IMR-90 (cell line): ENCODE measurements around the gene IQCM. TPM values are rescaled to one million over a fixed set of nuclear protein-coding genes. Genes with fewer than 3 reads are reported as not detected.

Source experiments
- ATAC-seq: fragments of 200-7000 bp; cut with Tn5 transposase; 2 replicates; pipeline ENCODE4 v1.9.1; 2020; ENCODE audit warnings: low read depth, mild to moderate bottlenecking, moderate library complexity
- BruUV-seq: library from RNA; stranded (reverse); fragments of 400-500 nt; replicated peaks from 2 replicates; lab custom pipeline; 2021; lab: Mats Ljungman, UMichigan
- CTCF ChIA-PET: fragments of 300-600 bp; formaldehyde crosslinking; extraction: SDS; loops from one replicate; lab custom pipeline; 2021; ENCODE audit warnings: antibody characterized with exemption; lab: Yijun Ruan, JAX
- POLR2A ChIA-PET: fragments of 300-600 bp; sonication (Branson Sonifier 250); formaldehyde crosslinking; loops from one replicate; lab custom pipeline; 2022; ENCODE audit warnings: antibody characterized with exemption; ENCODE audit not compliant: unreplicated experiment; lab: Charles Lee
- DNase-seq: peaks from one replicate; pipeline ENCODE4 v3.0.0; 2013
- H2AFZ ChIP-seq: replicated peaks from 2 replicates; pipeline ENCODE3; 2013; ENCODE audit warnings: low read length, mild to moderate bottlenecking; ENCODE audit not compliant: poor library complexity
- H2AK5ac ChIP-seq: 2 replicates; pipeline ENCODE4 v1.6.1; 2013; ENCODE audit warnings: low read depth, low read length, inconsistent platforms
- H2AK9ac ChIP-seq: replicated peaks from 2 replicates; pipeline ENCODE3; 2013; ENCODE audit warnings: mild to moderate bottlenecking, low read depth, low read length, moderate library complexity; ENCODE audit not compliant: poor library complexity
- H2BK120ac ChIP-seq: 2 replicates; pipeline ENCODE4 v1.6.1; 2013; ENCODE audit warnings: low read depth, low read length, inconsistent platforms
- H2BK15ac ChIP-seq: 3 replicates; pipeline ENCODE4 v1.6.1; 2013; ENCODE audit warnings: low read depth, low read length, inconsistent platforms
- H2BK20ac ChIP-seq: 2 replicates; pipeline ENCODE4 v1.6.1; 2013; ENCODE audit warnings: low read depth, mild to moderate bottlenecking, inconsistent platforms, low read length, moderate library complexity
- H2BK5ac ChIP-seq: 2 replicates; pipeline ENCODE4 v1.6.1; 2013; ENCODE audit warnings: mild to moderate bottlenecking, low read depth, low read length, inconsistent platforms; ENCODE audit not compliant: poor library complexity, severe bottlenecking
- H3K14ac ChIP-seq: replicated peaks from 2 replicates; pipeline ENCODE4 v1.6.1; 2013; ENCODE audit warnings: low read depth, low read length, inconsistent platforms
- H3K18ac ChIP-seq: 2 replicates; pipeline ENCODE4 v1.6.1; 2013; ENCODE audit warnings: low read depth, low read length, control low read depth
- H3K23ac ChIP-seq: 2 replicates; pipeline ENCODE4 v1.6.1; 2013; ENCODE audit warnings: low read depth, low read length, inconsistent platforms
- H3K27ac ChIP-seq: 2 replicates; pipeline ENCODE4 v1.5.1; 2013; ENCODE audit warnings: mild to moderate bottlenecking, control low read depth, low read length; ENCODE audit not compliant: insufficient read depth
- H3K27me3 ChIP-seq: 2 replicates; pipeline ENCODE4 v1.6.1; 2013; ENCODE audit warnings: low read length; ENCODE audit not compliant: control insufficient read depth, insufficient read depth
- H3K36me3 ChIP-seq: 2 replicates; pipeline ENCODE4 v1.6.1; 2013; ENCODE audit warnings: low read length, mixed read lengths; ENCODE audit not compliant: control insufficient read depth, insufficient read depth
- H3K4ac ChIP-seq: 2 replicates; pipeline ENCODE4 v1.6.1; 2013; ENCODE audit warnings: low read depth, low read length, inconsistent platforms
- H3K4me1 ChIP-seq: 2 replicates; pipeline ENCODE4 v1.6.1; 2013; ENCODE audit warnings: low read length, mixed read lengths; ENCODE audit not compliant: control insufficient read depth, insufficient read depth
- H3K4me2 ChIP-seq: 2 replicates; pipeline ENCODE4 v1.6.1; 2013; ENCODE audit warnings: low read depth, mild to moderate bottlenecking, control low read depth, low read length, moderate library complexity
- H3K4me3 ChIP-seq: 2 replicates; pipeline ENCODE4 v1.5.1; 2013; ENCODE audit warnings: low read depth, mild to moderate bottlenecking, control low read depth, low read length, moderate library complexity; ENCODE audit not compliant: insufficient read depth
- H3K56ac ChIP-seq: 2 replicates; pipeline ENCODE4 v1.6.1; 2013; ENCODE audit warnings: low read length, inconsistent platforms; ENCODE audit not compliant: insufficient read depth; ENCODE audit errors: extremely low read depth
- H3K79me1 ChIP-seq, 2 experiments: 2 replicates each; pipeline ENCODE4 v1.6.1; 2013; ENCODE audit warnings: low read length in 2 of 2, inconsistent platforms in 1 of 2, low read depth in 1 of 2
- H3K9ac ChIP-seq: 2 replicates; pipeline ENCODE4 v1.6.1; 2013; ENCODE audit warnings: low read depth, low read length, control low read depth
- H3K9me1 ChIP-seq: 2 replicates; pipeline ENCODE4 v1.6.1; 2013; ENCODE audit warnings: low read length, inconsistent platforms; ENCODE audit not compliant: insufficient read depth
- H3K9me3 ChIP-seq: 2 replicates; pipeline ENCODE4 v1.6.1; 2013; ENCODE audit warnings: low read length; ENCODE audit not compliant: control insufficient read depth, insufficient read depth
- H4K20me1 ChIP-seq: 2 replicates; pipeline ENCODE4 v1.6.1; 2013; ENCODE audit warnings: low read length, inconsistent platforms; ENCODE audit not compliant: insufficient read depth
- H4K5ac ChIP-seq: 2 replicates; pipeline ENCODE4 v1.6.1; 2013; ENCODE audit warnings: mild to moderate bottlenecking, low read depth, low read length, control low read depth
- H4K8ac ChIP-seq, 2 experiments: 2 replicates each; pipeline ENCODE4 v1.6.1; 2013; ENCODE audit warnings: low read depth in 2 of 2, low read length in 2 of 2, control low read depth in 1 of 2, inconsistent platforms in 1 of 2
- H4K91ac ChIP-seq: 2 replicates; pipeline ENCODE4 v1.6.1; 2013; ENCODE audit warnings: low read depth, low read length, inconsistent platforms; ENCODE audit not compliant: insufficient read depth
- BHLHE40 ChIP-seq: fragments of 150-350 bp; IDR thresholded peaks from 2 replicates; pipeline ENCODE4 v1.6.1; 2016; ENCODE audit warnings: mild to moderate bottlenecking, low read depth, low read length
- CEBPB ChIP-seq: IDR thresholded peaks from 2 replicates; pipeline ENCODE4 v1.6.1; 2012; ENCODE audit warnings: low read depth, low read length, improper control_type of control experiment
- CHD1 ChIP-seq: IDR thresholded peaks from 2 replicates; pipeline ENCODE4 v1.6.1; 2012; ENCODE audit warnings: low read depth, low read length, improper control_type of control experiment
- FOS ChIP-seq: fragments of 150-350 bp; IDR thresholded peaks from 2 replicates; pipeline ENCODE4 v1.6.1; 2016; ENCODE audit warnings: low read depth, low read length
- MAFK ChIP-seq: IDR thresholded peaks from 2 replicates; pipeline ENCODE4 v1.6.1; 2012; ENCODE audit warnings: low read depth, low read length, improper control_type of control experiment
- MAZ ChIP-seq: IDR thresholded peaks from 2 replicates; pipeline ENCODE4 v1.6.1; 2012; ENCODE audit warnings: low read depth, mild to moderate bottlenecking, low read length, improper control_type of control experiment, moderate library complexity, borderline replicate concordance
- MXI1 ChIP-seq: IDR thresholded peaks from 2 replicates; pipeline ENCODE4 v1.6.1; 2012; ENCODE audit warnings: low read depth, mild to moderate bottlenecking, low read length, moderate library complexity, borderline replicate concordance
- NFE2L2 ChIP-seq: fragments of 150-350 bp; IDR thresholded peaks from 2 replicates; pipeline ENCODE4 v1.6.1; 2016; ENCODE audit warnings: low read depth, mild to moderate bottlenecking, low read length
- POLR2A ChIP-seq: IDR thresholded peaks from 2 replicates; pipeline ENCODE4 v1.6.1; 2012; ENCODE audit warnings: mild to moderate bottlenecking, low read depth, low read length
- RAD21 ChIP-seq: IDR thresholded peaks from 2 replicates; pipeline ENCODE4 v1.6.1; 2012; ENCODE audit warnings: low read length, improper control_type of control experiment
- RCOR1 ChIP-seq: IDR thresholded peaks from 2 replicates; pipeline ENCODE4 v1.6.1; 2012; ENCODE audit warnings: mild to moderate bottlenecking, low read length, improper control_type of control experiment; ENCODE audit not compliant: insufficient replicate concordance
- RFX5 ChIP-seq: IDR thresholded peaks from 2 replicates; pipeline ENCODE4 v1.8.0; 2012; ENCODE audit warnings: low read depth, mild to moderate bottlenecking, low read length, moderate library complexity
- SMC3 ChIP-seq: fragments of 150-350 bp; IDR thresholded peaks from 2 replicates; pipeline ENCODE4 v1.6.1; 2016; ENCODE audit warnings: low read depth, mild to moderate bottlenecking, antibody characterized with exemption, low read length, moderate library complexity
- WGBS, 2 experiments: methylation state at CpG; one replicate each; pipeline versions ENCODE4 v1.1.5 to v1.1.7; 2013; ENCODE audit warnings: missing lambda C conversion rate in 2 of 2; ENCODE audit not compliant: insufficient read length in 1 of 2; ENCODE audit errors: extremely low coverage in 2 of 2; 5-methylcytosine and 5-hydroxymethylcytosine counted together
- dilution Hi-C: fragments of 300-500 bp; cut with HindIII; formaldehyde crosslinking; loops from one replicate; pipeline ENCODE4 v1.14.3; 2018; ENCODE audit warnings: low sequenced_read_pairs; ENCODE audit not compliant: unreplicated experiment
- in situ Hi-C: fragments of 300-500 bp; cut with MboI; formaldehyde crosslinking; loops from 3 replicates; pipeline ENCODE4 v1.14.3; 2019; ENCODE audit warnings: low sequenced_read_pairs, inconsistent platforms, mixed read lengths
- intact Hi-C: fragments of 100-400 bp; cut with micrococcal nuclease; formaldehyde crosslinking; loops from 2 replicates; pipeline ENCODE4 v1.10.0; 2022
- polyA plus RNA-seq, 3 experiments: library from polyadenylated mRNA; depleted of rRNA; stranded (reverse); fragments of >200 nt; gene quantifications; 2 replicates each; pipeline ENCODE4 v1.2.3, GENCODE V29; 2012; ENCODE audit warnings: low replicate concordance in 1 of 3
- total RNA-seq: library from RNA; depleted of rRNA; stranded (reverse); fragments of >200 nt; gene quantifications from 2 replicates; pipeline ENCODE4 v1.2.3, GENCODE V29; 2012
- TF ChIP-seq, protein P1 (sequence below): fragments of 150-350 bp; IDR thresholded peaks from 2 replicates; pipeline ENCODE4 v1.6.1; 2016; ENCODE audit warnings: low read depth, mild to moderate bottlenecking, low read length, moderate library complexity, borderline replicate concordance
- TF ChIP-seq, protein P2 (sequence below): conservative IDR thresholded peaks from 2 replicates; pipeline ENCODE4 v1.5.1; 2012; ENCODE audit warnings: mild to moderate bottlenecking, low read depth, low read length, improper control_type of control experiment
- TF ChIP-seq, protein P3 (sequence below): fragments of 150-350 bp; IDR thresholded peaks from 2 replicates; pipeline ENCODE4 v1.6.1; 2017; ENCODE audit warnings: mild to moderate bottlenecking, antibody characterized with exemption, low read length, low read depth

IQCM gene
- total and polyA plus RNA-seq, 2 of the 4 experiments (the other 2 are of a cell fraction): not detected

DNA sequence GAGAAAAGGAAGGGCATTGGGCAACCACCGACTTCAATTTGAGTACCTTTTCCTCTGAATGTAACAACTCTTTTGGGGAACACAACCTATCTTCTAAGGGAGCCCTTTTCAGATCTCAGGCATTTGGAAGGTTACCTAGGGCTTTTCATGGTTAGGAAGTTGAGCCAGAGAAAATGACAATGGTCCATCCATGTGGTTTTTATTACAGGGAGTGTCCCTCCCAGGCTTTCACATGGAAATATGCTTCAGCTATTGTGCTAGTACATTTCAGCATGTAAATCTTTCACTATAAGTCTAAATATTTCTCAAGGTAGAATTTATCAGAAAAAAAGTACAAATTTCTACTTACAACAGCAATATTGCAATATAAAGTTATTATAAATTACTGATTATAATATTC, 259.8 kb downstream of the IQCM start:
- in situ Hi-C loops (no loop called here), intact Hi-C loops (no loop called here), dilution Hi-C loops (no loop called here)
- Histone ChIP-seq H3K4ac (no peak overlapping the region), H2BK5ac (no peak overlapping the region), H3K79me1 (no peaks in the 10 kb centered on the region), H3K14ac (no peak overlapping the region), H2BK20ac (no peak overlapping the region), H2BK120ac (no peak overlapping the region), H4K8ac (no peak overlapping the region), H3K23ac (no peak overlapping the region), H2AK9ac (no peak overlapping the region), H3K27me3 (no peaks in the 10 kb centered on the region), H3K4me1 (no peaks in the 10 kb centered on the region), H4K20me1 (no peaks in the 10 kb centered on the region), H2AK5ac (no peak overlapping the region), H3K9me1 (no peaks in the 10 kb centered on the region), H3K27ac (no peak overlapping the region), H3K4me2 (no peak overlapping the region), H4K91ac (no peak overlapping the region), H2AFZ (no peak overlapping the region), H3K4me3 (no peak overlapping the region), H3K56ac (no peak overlapping the region), H3K36me3 (no peaks in the 10 kb centered on the region), H3K9ac (no peak overlapping the region), H4K5ac (no peak overlapping the region), H3K18ac (no peak overlapping the region), H2BK15ac (no peak overlapping the region), H3K9me3 (no peaks in the 10 kb centered on the region)
- WGBS, 2 experiments: no CpG with 5 or more reads among the region's 1 CpG
- POLR2A ChIA-PET: no interaction called here
- DNase-seq (no peak), ATAC-seq (no peak)
- TF ChIP-seq BHLHE40 (no peak), POLR2A (no peak), MAFK (no peak), MAZ (no peak), SMC3 (no peak), FOS (no peak), RCOR1 (no peak), NFE2L2 (no peak), MXI1 (no peak), CHD1 (no peak), CEBPB (no peak), RAD21 (no peak), RFX5 (no peak)
- TF ChIP-seq, protein P1, sequence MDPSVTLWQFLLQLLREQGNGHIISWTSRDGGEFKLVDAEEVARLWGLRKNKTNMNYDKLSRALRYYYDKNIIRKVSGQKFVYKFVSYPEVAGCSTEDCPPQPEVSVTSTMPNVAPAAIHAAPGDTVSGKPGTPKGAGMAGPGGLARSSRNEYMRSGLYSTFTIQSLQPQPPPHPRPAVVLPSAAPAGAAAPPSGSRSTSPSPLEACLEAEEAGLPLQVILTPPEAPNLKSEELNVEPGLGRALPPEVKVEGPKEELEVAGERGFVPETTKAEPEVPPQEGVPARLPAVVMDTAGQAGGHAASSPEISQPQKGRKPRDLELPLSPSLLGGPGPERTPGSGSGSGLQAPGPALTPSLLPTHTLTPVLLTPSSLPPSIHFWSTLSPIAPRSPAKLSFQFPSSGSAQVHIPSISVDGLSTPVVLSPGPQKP: no peak
- TF ChIP-seq, protein P2, sequence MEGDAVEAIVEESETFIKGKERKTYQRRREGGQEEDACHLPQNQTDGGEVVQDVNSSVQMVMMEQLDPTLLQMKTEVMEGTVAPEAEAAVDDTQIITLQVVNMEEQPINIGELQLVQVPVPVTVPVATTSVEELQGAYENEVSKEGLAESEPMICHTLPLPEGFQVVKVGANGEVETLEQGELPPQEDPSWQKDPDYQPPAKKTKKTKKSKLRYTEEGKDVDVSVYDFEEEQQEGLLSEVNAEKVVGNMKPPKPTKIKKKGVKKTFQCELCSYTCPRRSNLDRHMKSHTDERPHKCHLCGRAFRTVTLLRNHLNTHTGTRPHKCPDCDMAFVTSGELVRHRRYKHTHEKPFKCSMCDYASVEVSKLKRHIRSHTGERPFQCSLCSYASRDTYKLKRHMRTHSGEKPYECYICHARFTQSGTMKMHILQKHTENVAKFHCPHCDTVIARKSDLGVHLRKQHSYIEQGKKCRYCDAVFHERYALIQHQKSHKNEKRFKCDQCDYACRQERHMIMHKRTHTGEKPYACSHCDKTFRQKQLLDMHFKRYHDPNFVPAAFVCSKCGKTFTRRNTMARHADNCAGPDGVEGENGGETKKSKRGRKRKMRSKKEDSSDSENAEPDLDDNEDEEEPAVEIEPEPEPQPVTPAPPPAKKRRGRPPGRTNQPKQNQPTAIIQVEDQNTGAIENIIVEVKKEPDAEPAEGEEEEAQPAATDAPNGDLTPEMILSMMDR: no peak
- TF ChIP-seq, protein P3, sequence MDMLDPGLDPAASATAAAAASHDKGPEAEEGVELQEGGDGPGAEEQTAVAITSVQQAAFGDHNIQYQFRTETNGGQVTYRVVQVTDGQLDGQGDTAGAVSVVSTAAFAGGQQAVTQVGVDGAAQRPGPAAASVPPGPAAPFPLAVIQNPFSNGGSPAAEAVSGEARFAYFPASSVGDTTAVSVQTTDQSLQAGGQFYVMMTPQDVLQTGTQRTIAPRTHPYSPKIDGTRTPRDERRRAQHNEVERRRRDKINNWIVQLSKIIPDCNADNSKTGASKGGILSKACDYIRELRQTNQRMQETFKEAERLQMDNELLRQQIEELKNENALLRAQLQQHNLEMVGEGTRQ: no peak
- CTCF ChIA-PET: no interaction called here
- BruUV-seq: no TSS peak
